HepG2 (cell line): ENCODE data around the gene SEL1L2. TPM values are rescaled to one million over a fixed set of nuclear protein-coding genes. Genes with fewer than 3 reads are reported as not detected.

Source experiments
- ATAC-seq: fragments of 200-7000 bp; cut with Tn5 transposase; 3 replicates; pipeline ENCODE4 v1.9.1; 2020; ENCODE audit warnings: mild to moderate bottlenecking, moderate library complexity
- BruUV-seq: library from RNA; stranded (reverse); fragments of 400-500 nt; replicated peaks from 2 replicates; lab custom pipeline; 2021; lab: Mats Ljungman, UMichigan
- CTCF ChIA-PET: fragments of 300-600 bp; formaldehyde crosslinking; extraction: SDS; loops from one replicate; lab custom pipeline; 2021; ENCODE audit warnings: low total read pairs, inconsistent platforms, low intra/inter-chr PET ratio; lab: Yijun Ruan, JAX
- POLR2A ChIA-PET: fragments of 350-600 bp; sonication (Branson Sonifier 250); formaldehyde crosslinking; loops from one replicate; lab custom pipeline; 2020; ENCODE audit warnings: antibody characterized with exemption, inconsistent platforms; lab: Yijun Ruan, JAX
- DNase-seq: peaks from one replicate; pipeline ENCODE4 v3.0.0-alpha.2; 2015; ENCODE audit warnings: low spot score
- FAIRE-seq: peaks from 3 replicates; lab custom pipeline; 2011; peaks lifted over from hg19 to GRCh38; lab: Jason Lieb, UNC
- H2AFZ ChIP-seq: one replicate; pipeline ENCODE4 v1.6.1; 2011; ENCODE audit warnings: low read length, inconsistent platforms
- H3K27ac ChIP-seq: fragments of 300-600 bp; 3 replicates; pipeline ENCODE4 v1.8.0; 2011; ENCODE audit warnings: mixed run types, mild to moderate bottlenecking, mixed read lengths, low read length, inconsistent platforms; ENCODE audit not compliant: insufficient read depth; ENCODE audit errors: extremely low read length
- H3K27me3 ChIP-seq, 2 experiments: fragments of 200-600 bp in 1 of 2; 2 replicates in 1 of 2; 3 replicates in 1 of 2; pipeline versions ENCODE4 v1.6.0 to v1.8.0; 2011; ENCODE audit warnings: low read length in 2 of 2, mild to moderate bottlenecking in 2 of 2, moderate library complexity in 2 of 2, inconsistent platforms in 1 of 2; ENCODE audit not compliant: insufficient read depth in 2 of 2, control insufficient read depth in 1 of 2
- H3K36me3 ChIP-seq, 2 experiments: fragments of 200-600 bp in 1 of 2; replicated peaks in 1 of 2; 2 replicates in 1 of 2; 3 replicates in 1 of 2; pipeline versions ENCODE4 v1.5.1 to v1.8.0; 2011; ENCODE audit warnings: low read length in 2 of 2, inconsistent platforms in 1 of 2; ENCODE audit not compliant: insufficient read depth in 2 of 2, control insufficient read depth in 1 of 2
- H3K4me1 ChIP-seq: 2 replicates; pipeline ENCODE4 v1.5.1; 2012; ENCODE audit warnings: low read length, inconsistent platforms; ENCODE audit not compliant: insufficient read depth
- H3K4me2 ChIP-seq: 2 replicates; pipeline ENCODE4 v1.6.0; 2011; ENCODE audit warnings: low read depth, low read length, inconsistent platforms
- H3K4me3 ChIP-seq, 3 experiments: fragments of 200-600 bp in 1 of 3; sonication (generic), shearing (Covaris generic) in 1 of 3; replicated peaks in 1 of 3; 2 replicates each; pipeline ENCODE4 v1.5.1; 2011 to 2016; ENCODE audit warnings: low read length in 3 of 3, inconsistent platforms in 2 of 3, low read depth in 2 of 3, mild to moderate bottlenecking in 2 of 3, control low read depth in 1 of 3, mixed read lengths in 1 of 3; ENCODE audit not compliant: insufficient read depth in 1 of 3
- H3K79me2 ChIP-seq: one replicate; pipeline ENCODE4 v1.6.1; 2011; ENCODE audit warnings: low read length, inconsistent platforms; ENCODE audit not compliant: insufficient read depth
- H3K9ac ChIP-seq: 2 replicates; pipeline ENCODE4 v1.6.0; 2011; ENCODE audit warnings: mild to moderate bottlenecking, low read depth, low read length, inconsistent platforms; ENCODE audit not compliant: insufficient read depth
- H3K9me3 ChIP-seq: 2 replicates; pipeline ENCODE4 v1.5.1; 2012; ENCODE audit warnings: mild to moderate bottlenecking, low read length
- H4K20me1 ChIP-seq: 2 replicates; pipeline ENCODE4 v1.6.0; 2011; ENCODE audit warnings: inconsistent platforms, mild to moderate bottlenecking, low read length, moderate library complexity; ENCODE audit not compliant: insufficient read depth
- HIC2 ChIP-seq: sonication (generic); formaldehyde crosslinking; IDR thresholded peaks from 2 replicates; pipeline ENCODE4 v1.9.0; 2022; ENCODE audit warnings: low read depth, missing genetic modification reagents
- HMG20A ChIP-seq: IDR thresholded peaks from 2 replicates; pipeline ENCODE4 v1.6.1; 2016; ENCODE audit warnings: borderline replicate concordance
- SOX5 ChIP-seq: IDR thresholded peaks from 2 replicates; pipeline ENCODE4 v1.6.1; 2016; ENCODE audit warnings: borderline replicate concordance
- ZFP41 ChIP-seq: sonication (generic); formaldehyde crosslinking; IDR thresholded peaks from 2 replicates; pipeline ENCODE4 v1.4.0; 2020; ENCODE audit warnings: mild to moderate bottlenecking, missing genetic modification reagents, borderline replicate concordance
- WGBS: methylation state at CpG from one replicate; pipeline ENCODE4 v1.1.6; 2017; ENCODE audit warnings: low lambda C conversion rate; 5-methylcytosine and 5-hydroxymethylcytosine counted together
- in situ Hi-C: cut with HindIII; loops from 2 replicates; pipeline ENCODE4 v1.10.0; 2017; ENCODE audit warnings: low pct_unique_long_range_greater_than_20kb; ENCODE audit not compliant: extremely low pct_ligation_motif_present
- intact Hi-C: fragments of 100-400 bp; cut with micrococcal nuclease; formaldehyde crosslinking; loops from one replicate; pipeline ENCODE4 v1.10.0; 2022; ENCODE audit not compliant: unreplicated experiment
- polyA plus RNA-seq, 8 experiments: library from polyadenylated mRNA; depleted of rRNA in 3 of 8; stranded (reverse) in 7 of 8; unstranded in 1 of 8; fragments of >200 nt; fragmentation: Illumina TruSeq in 4 of 8; extraction: Trizol in 4 of 8; gene quantifications; 2 replicates each; pipeline versions ENCODE4 v1.2.1 to v1.2.3, GENCODE V29; 2011 to 2016; ENCODE audit warnings: low read depth in 4 of 8, missing spikeins in 1 of 8, mixed read lengths in 1 of 8; ENCODE audit not compliant: insufficient read depth in 1 of 8
- total RNA-seq, 5 experiments: library from RNA; depleted of rRNA; stranded (reverse); fragments of >200 nt; fragmentation: Illumina TruSeq; extraction: Trizol; gene quantifications; 2 replicates each; pipeline ENCODE4 v1.2.3, GENCODE V29; 2016; ENCODE audit warnings: low read depth in 1 of 5
- TF ChIP-seq, protein P1 (sequence below): sonication (generic); formaldehyde crosslinking; IDR thresholded peaks from 2 replicates; pipeline ENCODE4 v1.8.1; 2022; ENCODE audit warnings: mild to moderate bottlenecking, missing genetic modification reagents

The SEL1L2 gene
- total and polyA plus RNA-seq, 2 of the 13 experiments (the other 11 are each of a cell fraction or from before 2014, with no cell fraction given) = not detected

- TF ChIP-seq, protein P1, sequence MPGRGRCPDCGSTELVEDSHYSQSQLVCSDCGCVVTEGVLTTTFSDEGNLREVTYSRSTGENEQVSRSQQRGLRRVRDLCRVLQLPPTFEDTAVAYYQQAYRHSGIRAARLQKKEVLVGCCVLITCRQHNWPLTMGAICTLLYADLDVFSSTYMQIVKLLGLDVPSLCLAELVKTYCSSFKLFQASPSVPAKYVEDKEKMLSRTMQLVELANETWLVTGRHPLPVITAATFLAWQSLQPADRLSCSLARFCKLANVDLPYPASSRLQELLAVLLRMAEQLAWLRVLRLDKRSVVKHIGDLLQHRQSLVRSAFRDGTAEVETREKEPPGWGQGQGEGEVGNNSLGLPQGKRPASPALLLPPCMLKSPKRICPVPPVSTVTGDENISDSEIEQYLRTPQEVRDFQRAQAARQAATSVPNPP (CRISPR knock-in tag) = no peak
- no peak for TF ChIP-seq ZFP41
Observed at GRCh38 chr20:13934992-13935894, 55.2 kb downstream of the SEL1L2 start (continued).

- Histone ChIP-seq H2AFZ (no peak overlapping the region), H3K9me3 (no peaks in the 10 kb centered on the region), H3K4me2 (no peak overlapping the region), H3K4me1 (no peaks in the 10 kb centered on the region), H3K27me3 (no peaks in the 10 kb centered on the region), H4K20me1 (no peaks in the 10 kb centered on the region), H3K79me2 (no peaks in the 10 kb centered on the region), H3K27ac (no peak overlapping the region), H3K36me3 (no peaks in the 10 kb centered on the region), H3K9ac (no peak overlapping the region), H3K4me3 (no peak overlapping the region)
- intact Hi-C loops = no loop called here
- WGBS = 2% methylated on average over 4 of the region's 4 CpGs
- ChIA-PET CTCF (no interaction called here), POLR2A (no interaction called here)
- DNase-seq (no peak), ATAC-seq (no peak; the same call in 2 of the 3 replicates), FAIRE-seq (no peak)
- in situ Hi-C loops = no loop called here
- TF ChIP-seq HIC2 (CRISPR knock-in tag) (no peak), SOX5 (no peak), HMG20A (CRISPR knock-in tag) (no peak)
- no TSS peak for BruUV-seq
Observed at GRCh38 chr20:13930281-13930680, 60.1 kb downstream of the SEL1L2 start.
